Measurements from ENCODE around the gene RBCK1.

Gene RBCK1

GRCh38 chr20:402898-403581 lies 5.1 kb upstream of the RBCK1 start:
- H3K9ac ChIP-seq (ENCODE audit: low read depth, low read length) = no peak overlapping the region
- H3K9me3 ChIP-seq (ENCODE audit: insufficient read depth, low read depth, low read length) = no peaks in the 10 kb centered on the region
- no peaks in the 10 kb centered on the region for H3K36me3 ChIP-seq (ENCODE audit: insufficient read depth, low read depth, low read length)
- H3K27me3 ChIP-seq (ENCODE audit: insufficient read depth, low read length) = no peaks in the 10 kb centered on the region
- no peak overlapping the region for H3K27ac ChIP-seq (ENCODE audit: low read length)
- H3K4me3 ChIP-seq (ENCODE audit: low read length) = no peak overlapping the region
- H3K4me1 ChIP-seq (ENCODE audit: insufficient read depth, low read length) = peaks cover 11% of the 10 kb centered on the region

DNA sequence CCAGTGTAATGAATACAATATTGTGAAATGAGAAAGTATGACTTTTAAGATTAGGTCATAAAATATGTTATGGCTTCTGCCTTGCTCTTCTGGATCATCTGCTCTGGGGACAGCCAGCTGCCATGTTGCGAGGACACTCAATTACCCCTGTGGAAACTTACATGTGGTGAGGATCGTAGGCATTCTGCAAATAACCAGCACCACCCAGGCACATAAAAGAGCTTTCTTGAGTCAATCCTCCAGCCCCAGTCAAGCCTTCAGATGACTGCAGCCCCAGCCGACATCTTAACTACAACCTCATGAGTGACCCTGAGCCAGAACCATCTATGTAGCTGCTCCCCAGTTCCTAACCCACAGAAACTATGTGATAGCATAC lies 4.5 kb upstream of the RBCK1 start:
- no peak overlapping the region for H3K27ac ChIP-seq (ENCODE audit: low read length)

DNA sequence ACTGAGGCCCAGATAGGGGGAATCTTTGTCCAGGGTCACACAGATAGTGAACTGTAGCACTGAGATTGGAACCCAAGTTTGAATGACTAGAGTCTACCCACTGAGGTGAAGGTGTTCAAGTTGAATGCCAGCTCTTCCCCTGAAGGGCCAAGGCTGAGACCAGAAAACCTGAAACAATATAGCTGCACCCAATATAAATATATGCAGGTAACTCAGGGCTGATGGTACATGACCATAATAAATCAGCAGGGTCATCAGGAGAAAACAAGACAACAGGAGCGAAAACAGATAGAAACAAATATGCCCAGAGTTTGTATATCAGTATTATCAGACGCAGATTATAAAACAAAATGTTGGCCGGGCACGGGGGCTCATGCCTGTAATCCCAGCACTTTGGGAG lies 4.0 kb upstream of the RBCK1 start:
- Histone ChIP-seq H3K36me3 (ENCODE audit: insufficient read depth, low read depth, low read length) (no peaks in the 10 kb centered on the region), H3K4me3 (ENCODE audit: low read length) (no peak overlapping the region), H3K4me1 (ENCODE audit: insufficient read depth, low read length) (peaks cover 11% of the 10 kb centered on the region), H3K9me3 (ENCODE audit: insufficient read depth, low read depth, low read length) (no peaks in the 10 kb centered on the region), H3K27ac (ENCODE audit: low read length) (no peak overlapping the region), H3K27me3 (ENCODE audit: insufficient read depth, low read length) (no peaks in the 10 kb centered on the region), H3K9ac (ENCODE audit: low read depth, low read length) (no peak overlapping the region)

More for the DNA sequence above, 4.5 kb upstream of the RBCK1 start:
- H3K36me3 ChIP-seq (ENCODE audit: insufficient read depth, low read depth, low read length) = no peaks in the 10 kb centered on the region
- H3K4me3 ChIP-seq (ENCODE audit: low read length) = no peak overlapping the region
- H3K27me3 ChIP-seq (ENCODE audit: insufficient read depth, low read length) = no peaks in the 10 kb centered on the region
- peaks cover 11% of the 10 kb centered on the region for H3K4me1 ChIP-seq (ENCODE audit: insufficient read depth, low read length)
- no peak overlapping the region for H3K9ac ChIP-seq (ENCODE audit: low read depth, low read length)
- no peaks in the 10 kb centered on the region for H3K9me3 ChIP-seq (ENCODE audit: insufficient read depth, low read depth, low read length)

- Histone ChIP-seq H3K27me3 (ENCODE audit: insufficient read depth, low read length) (no peaks in the 10 kb centered on the region), H3K4me1 (ENCODE audit: insufficient read depth, low read length) (peaks cover 6% of the 10 kb centered on the region; the same call in 1 of the 2 replicates), H3K36me3 (ENCODE audit: insufficient read depth, low read depth, low read length) (peaks cover 20% of the 10 kb centered on the region), H3K4me3 (ENCODE audit: low read length) (peak overlapping the region; percentile 70), H3K9ac (ENCODE audit: low read depth, low read length) (peak overlapping the region; percentile 51; the same call in 1 of the 2 replicates), H3K9me3 (ENCODE audit: insufficient read depth, low read depth, low read length) (no peaks in the 10 kb centered on the region), H3K27ac (ENCODE audit: low read length) (no peak overlapping the region)
Measured at GRCh38 chr20:406200-407132, 1.6 kb upstream of the RBCK1 start.

GRCh38 chr20:407133-407952 lies 756 bp upstream of the RBCK1 start:
- no peak overlapping the region for H3K27ac ChIP-seq (ENCODE audit: low read length)
- peak overlapping the region; percentile 51; the same call in 1 of the 2 replicates for H3K9ac ChIP-seq (ENCODE audit: low read depth, low read length)
- peaks cover 6% of the 10 kb centered on the region; the same call in 1 of the 2 replicates for H3K4me1 ChIP-seq (ENCODE audit: insufficient read depth, low read length)
- H3K4me3 ChIP-seq (ENCODE audit: low read length) = peak overlapping the region; percentile 70
- no peaks in the 10 kb centered on the region for H3K9me3 ChIP-seq (ENCODE audit: insufficient read depth, low read depth, low read length)
- no peaks in the 10 kb centered on the region for H3K27me3 ChIP-seq (ENCODE audit: insufficient read depth, low read length)
- H3K36me3 ChIP-seq (ENCODE audit: insufficient read depth, low read depth, low read length) = peaks cover 28% of the 10 kb centered on the region

GRCh38 chr20:408843-409696 lies 971 bp downstream of the RBCK1 start:
- Histone ChIP-seq H3K9ac (ENCODE audit: low read depth, low read length) (peak overlapping the region; percentile 93), H3K4me3 (ENCODE audit: low read length) (peak overlapping the region; percentile 97), H3K27me3 (ENCODE audit: insufficient read depth, low read length) (no peaks in the 10 kb centered on the region), H3K27ac (ENCODE audit: low read length) (no peak overlapping the region), H3K9me3 (ENCODE audit: insufficient read depth, low read depth, low read length) (no peaks in the 10 kb centered on the region), H3K36me3 (ENCODE audit: insufficient read depth, low read depth, low read length) (peaks cover 39% of the 10 kb centered on the region), H3K4me1 (ENCODE audit: insufficient read depth, low read length) (peaks cover 6% of the 10 kb centered on the region; the same call in 1 of the 2 replicates)

DNA sequence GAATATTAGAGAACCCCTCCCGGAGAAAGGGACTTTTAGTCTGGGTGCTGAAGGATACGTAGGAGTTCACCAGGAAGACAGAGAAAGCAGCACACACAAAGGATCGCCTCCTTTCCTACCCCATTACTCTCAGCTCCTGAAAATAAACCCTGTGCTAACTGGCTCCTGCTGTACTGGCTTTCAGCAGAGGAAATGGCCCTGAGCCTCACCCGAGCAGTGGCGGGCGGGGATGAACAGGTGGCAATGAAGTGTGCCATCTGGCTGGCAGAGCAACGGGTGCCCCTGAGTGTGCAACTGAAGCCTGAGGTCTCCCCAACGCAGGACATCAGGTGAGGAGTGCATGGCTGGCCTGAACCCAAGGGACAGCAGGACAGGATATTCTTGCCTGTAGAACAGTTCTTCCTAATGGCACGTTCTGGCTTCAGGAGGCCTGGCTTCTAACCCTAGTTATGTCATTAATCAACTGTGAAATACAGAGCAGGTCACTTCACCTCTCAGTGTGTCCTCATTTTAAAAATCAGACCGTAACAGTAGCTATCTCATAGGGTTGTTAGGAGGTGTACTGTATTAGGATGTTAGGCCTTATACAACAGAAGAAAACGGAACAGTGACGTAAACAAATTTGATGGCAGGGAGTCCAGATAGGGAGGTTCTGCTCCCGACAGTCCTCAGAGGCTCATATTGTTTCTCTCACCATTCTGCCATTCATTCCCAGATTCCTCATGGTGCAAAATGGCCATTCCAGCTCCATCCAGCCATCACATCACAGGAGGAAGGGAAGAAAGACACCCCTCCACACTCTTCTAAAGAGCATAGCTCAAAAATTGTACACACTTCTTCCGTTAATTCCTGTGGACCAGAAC lies 1.8 kb downstream of the RBCK1 start:
- Histone ChIP-seq H3K36me3 (ENCODE audit: insufficient read depth, low read depth, low read length) (peaks cover 39% of the 10 kb centered on the region), H3K4me3 (ENCODE audit: low read length) (peak overlapping the region; percentile 97), H3K4me1 (ENCODE audit: insufficient read depth, low read length) (peaks cover 6% of the 10 kb centered on the region; the same call in 1 of the 2 replicates), H3K27ac (ENCODE audit: low read length) (no peak overlapping the region), H3K9ac (ENCODE audit: low read depth, low read length) (peak overlapping the region; percentile 93; the same call in 1 of the 2 replicates), H3K27me3 (ENCODE audit: insufficient read depth, low read length) (no peaks in the 10 kb centered on the region), H3K9me3 (ENCODE audit: insufficient read depth, low read depth, low read length) (no peaks in the 10 kb centered on the region)

- Histone ChIP-seq H3K4me1 (ENCODE audit: insufficient read depth, low read length) (peaks cover 2% of the 10 kb centered on the region; the same call in 1 of the 2 replicates), H3K9me3 (ENCODE audit: insufficient read depth, low read depth, low read length) (no peaks in the 10 kb centered on the region), H3K27ac (ENCODE audit: low read length) (no peak overlapping the region), H3K27me3 (ENCODE audit: insufficient read depth, low read length) (no peaks in the 10 kb centered on the region), H3K4me3 (ENCODE audit: low read length) (no peak overlapping the region), H3K9ac (ENCODE audit: low read depth, low read length) (no peak overlapping the region), H3K36me3 (ENCODE audit: insufficient read depth, low read depth, low read length) (peaks cover 39% of the 10 kb centered on the region)
Measured at GRCh38 chr20:412081-412480, 4.0 kb downstream of the RBCK1 start.

DNA sequence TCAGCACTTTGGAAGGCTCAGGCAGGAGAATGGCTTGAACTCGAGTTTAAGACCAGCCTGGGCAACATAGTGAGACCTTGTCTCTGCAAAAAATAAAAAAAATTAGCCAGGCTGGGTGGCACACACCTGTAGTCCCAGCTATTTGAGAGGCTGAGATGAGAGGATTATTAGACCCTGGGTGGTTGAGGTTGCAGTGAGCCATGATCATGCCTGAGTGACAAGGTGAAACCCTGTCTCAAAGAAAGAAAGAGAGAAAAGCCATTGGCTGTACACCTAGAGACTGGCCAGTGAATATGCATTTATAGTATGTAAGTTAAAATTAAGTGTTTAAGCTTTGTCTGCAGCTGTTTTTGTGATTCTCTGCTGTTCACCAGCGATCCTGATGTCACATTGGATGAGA lies 6.1 kb downstream of the RBCK1 start:
- H3K36me3 ChIP-seq (ENCODE audit: insufficient read depth, low read depth, low read length) = peaks cover 39% of the 10 kb centered on the region
- peaks cover 2% of the 10 kb centered on the region; the same call in 1 of the 2 replicates for H3K4me1 ChIP-seq (ENCODE audit: insufficient read depth, low read length)
- no peaks in the 10 kb centered on the region for H3K27me3 ChIP-seq (ENCODE audit: insufficient read depth, low read length)
- no peak overlapping the region for H3K27ac ChIP-seq (ENCODE audit: low read length)
- no peak overlapping the region for H3K9ac ChIP-seq (ENCODE audit: low read depth, low read length)
- H3K4me3 ChIP-seq (ENCODE audit: low read length) = no peak overlapping the region
- no peaks in the 10 kb centered on the region for H3K9me3 ChIP-seq (ENCODE audit: insufficient read depth, low read depth, low read length)

- H3K27ac ChIP-seq (ENCODE audit: low read length) = no peak overlapping the region
Measured at GRCh38 chr20:415820-416322, 7.8 kb downstream of the RBCK1 start.

More at GRCh38 chr20:415820-416322, 7.8 kb downstream of the RBCK1 start:
- no peak overlapping the region for H3K4me3 ChIP-seq (ENCODE audit: low read length)
- no peaks in the 10 kb centered on the region for H3K9me3 ChIP-seq (ENCODE audit: insufficient read depth, low read depth, low read length)
- H3K4me1 ChIP-seq (ENCODE audit: insufficient read depth, low read length) = no peaks in the 10 kb centered on the region
- peaks cover 29% of the 10 kb centered on the region for H3K36me3 ChIP-seq (ENCODE audit: insufficient read depth, low read depth, low read length)
- no peaks in the 10 kb centered on the region for H3K27me3 ChIP-seq (ENCODE audit: insufficient read depth, low read length)
- no peak overlapping the region for H3K9ac ChIP-seq (ENCODE audit: low read depth, low read length)

All from iPS-20b (cell line).